ENCODE results near the gene ARVCF. TPM values are rescaled to one million over a fixed set of nuclear protein-coding genes. Genes with fewer than 3 reads are reported as not detected.

Gene ARVCF
- total and polyA plus RNA-seq, 9 of the 15 experiments (the other 6 are each of a cell fraction or from before 2014, with no cell fraction given), result 0.03 to 97.4 (median 15.6) TPM

DNA sequence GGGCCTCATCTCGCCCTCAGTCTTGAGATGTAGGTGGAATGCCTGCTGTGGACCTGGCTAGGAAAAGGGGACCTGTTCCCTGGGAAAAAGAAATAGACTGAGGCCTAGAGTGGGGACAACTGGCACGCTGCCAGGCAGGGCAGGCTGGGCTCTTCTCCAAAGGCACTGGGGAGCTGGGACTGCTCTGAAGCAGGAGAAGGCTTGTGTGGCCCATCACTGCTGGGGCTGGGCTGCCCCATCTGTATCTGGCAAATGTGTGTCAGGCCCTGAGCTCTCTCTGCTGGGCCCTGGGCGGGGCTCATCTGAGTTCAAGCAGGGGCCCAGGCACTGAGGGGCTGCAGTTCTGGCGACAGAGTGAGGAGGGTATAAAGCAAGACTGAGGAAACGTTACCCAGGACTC lies 32.9 kb downstream of the ARVCF start:
- FAIRE-seq (peak; percentile 49), ATAC-seq (no peak), DNase-seq (ENCODE audit: extremely low read depth in 1 of 4, low spot score in 3 of 4) (no peak)
- Histone ChIP-seq H3K36me3 (ENCODE audit: control insufficient read depth, insufficient read depth, low read length) (peaks cover 27% of the 10 kb centered on the region; the same call in 2 of the 3 replicates), H4K20me1 (replicated peaks; ENCODE audit: control insufficient read depth, insufficient read depth, low read length) (peaks cover 60% of the 10 kb centered on the region), H3K27me3 (ENCODE audit: control insufficient read depth in 2 of 2, insufficient read depth in 2 of 2, low read length in 2 of 2) (no peaks in the 10 kb centered on the region), H3K9me3 (replicated peaks; ENCODE audit: control insufficient read depth, insufficient read depth, low read depth, low read length) (no peaks in the 10 kb centered on the region), H3K4me2 (ENCODE audit: insufficient read depth, low read length) (no peak overlapping the region), H3K27ac (ENCODE audit: extremely low read depth, low read depth, low read length) (0 out of 3 replicates have a peak overlapping the region, but pooled peaks have one; percentile 2), H3K79me2 (ENCODE audit: control insufficient read depth, insufficient read depth, low read length) (no peaks in the 10 kb centered on the region), H3K9ac (ENCODE audit: insufficient read depth in 1 of 2, low read depth in 2 of 2, low read length in 2 of 2) (peak overlapping the region in 1 of 2 experiments; percentile 40; a peak in 3 of 4 replicates), H2AFZ (ENCODE audit: low read depth, low read length) (no peak overlapping the region), H3K9me1 (ENCODE audit: control insufficient read depth, insufficient read depth, low read length) (peaks cover 28% of the 10 kb centered on the region), H3K4me1 (replicated peaks in 1 of 2; ENCODE audit: control insufficient read depth in 2 of 2, insufficient read depth in 2 of 2, low read length in 2 of 2) (peaks cover 26 to 85% of the 10 kb centered on the region in 2 experiments), H3K4me3 (no peak overlapping the region)
- BruUV-seq (replicated peaks), result no TSS peak
- intact Hi-C loops (cut with micrococcal nuclease), result no loop called here
- 44% methylated on average over 5 of the region's 5 CpGs for WGBS (ENCODE audit: insufficient coverage, low coverage, missing lambda C conversion rate)
- in situ Hi-C loops (cut with MboI), result no loop called here
- CTCF ChIA-PET (ENCODE audit: low intra/inter-chr PET ratio), result no interaction called here
- POLR2A ChIA-PET, result interaction anchor here (0.6 to 5.7 kb wide), 9 partner anchors 10 to 262 kb away, joined by 3 to 56 read pairs (median 5); partner anchors contain the start of gene TBX1
- TF ChIP-seq PTBP1 (IDR thresholded peaks at IDR 0.05; ENCODE audit: low read depth, low read length) (0 out of 2 replicates have a peak, but pooled peaks have one; percentile 36), NFIX (CRISPR knock-in tag; IDR thresholded peaks at IDR 0.05; ENCODE audit: low read depth) (peak; percentile 90), TEAD1 (CRISPR knock-in tag; IDR thresholded peaks at IDR 0.05) (0 out of 4 replicates have a peak, but pooled peaks of 1 of the 2 experiments have one; percentile 9), POLR2G (IDR thresholded peaks at IDR 0.05; ENCODE audit: low read depth, low read length) (0 out of 2 replicates have a peak, but pooled peaks have one; percentile 5), NFIC (IDR thresholded peaks at IDR 0.05) (peak; percentile 98), ZBTB7A (IDR thresholded peaks at IDR 0.05; ENCODE audit: borderline replicate concordance, control insufficient read depth, low read depth, low read length) (peak; percentile 35; the same call in 1 of the 2 replicates), DDX20 (tag; IDR thresholded peaks at IDR 0.05; ENCODE audit: low read depth) (no peak), TCF7L2 (IDR thresholded peaks at IDR 0.05; ENCODE audit: low read depth, low read length) (no peak), HDAC2 (IDR thresholded peaks at IDR 0.05) (no peak), ZNF507 (tag; conservative IDR thresholded peaks at IDR 0.05) (no peak), CBX5 (IDR thresholded peaks at IDR 0.05; ENCODE audit: borderline replicate concordance, low read depth) (no peak), ZKSCAN1 (IDR thresholded peaks at IDR 0.05; ENCODE audit: low read depth, low read length) (0 out of 2 replicates have a peak, but pooled peaks have one; percentile 8)
- TF ChIP-seq, protein P1, sequence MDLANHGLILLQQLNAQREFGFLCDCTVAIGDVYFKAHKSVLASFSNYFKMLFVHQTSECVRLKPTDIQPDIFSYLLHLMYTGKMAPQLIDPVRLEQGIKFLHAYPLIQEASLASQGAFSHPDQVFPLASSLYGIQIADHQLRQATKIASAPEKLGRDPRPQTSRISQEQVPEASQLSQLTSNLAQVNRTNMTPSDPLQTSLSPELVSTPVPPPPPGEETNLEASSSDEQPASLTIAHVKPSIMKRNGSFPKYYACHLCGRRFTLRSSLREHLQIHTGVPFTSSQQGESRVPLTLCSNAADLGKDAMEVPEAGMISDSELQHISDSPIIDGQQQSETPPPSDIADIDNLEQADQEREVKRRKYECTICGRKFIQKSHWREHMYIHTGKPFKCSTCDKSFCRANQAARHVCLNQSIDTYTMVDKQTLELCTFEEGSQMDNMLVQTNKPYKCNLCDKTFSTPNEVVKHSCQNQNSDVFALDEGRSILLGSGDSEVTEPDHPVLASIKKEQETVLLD (IDR thresholded peaks at IDR 0.05), result no peak
- TF ChIP-seq, protein P2, sequence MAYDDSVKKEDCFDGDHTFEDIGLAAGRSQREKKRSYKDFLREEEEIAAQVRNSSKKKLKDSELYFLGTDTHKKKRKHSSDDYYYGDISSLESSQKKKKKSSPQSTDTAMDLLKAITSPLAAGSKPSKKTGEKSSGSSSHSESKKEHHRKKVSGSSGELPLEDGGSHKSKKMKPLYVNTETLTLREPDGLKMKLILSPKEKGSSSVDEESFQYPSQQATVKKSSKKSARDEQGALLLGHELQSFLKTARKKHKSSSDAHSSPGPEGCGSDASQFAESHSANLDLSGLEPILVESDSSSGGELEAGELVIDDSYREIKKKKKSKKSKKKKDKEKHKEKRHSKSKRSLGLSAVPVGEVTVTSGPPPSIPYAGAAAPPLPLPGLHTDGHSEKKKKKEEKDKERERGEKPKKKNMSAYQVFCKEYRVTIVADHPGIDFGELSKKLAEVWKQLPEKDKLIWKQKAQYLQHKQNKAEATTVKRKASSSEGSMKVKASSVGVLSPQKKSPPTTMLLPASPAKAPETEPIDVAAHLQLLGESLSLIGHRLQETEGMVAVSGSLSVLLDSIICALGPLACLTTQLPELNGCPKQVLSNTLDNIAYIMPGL (CRISPR knock-in tag; IDR thresholded peaks at IDR 0.05), result no peak
- TF ChIP-seq, protein P3, sequence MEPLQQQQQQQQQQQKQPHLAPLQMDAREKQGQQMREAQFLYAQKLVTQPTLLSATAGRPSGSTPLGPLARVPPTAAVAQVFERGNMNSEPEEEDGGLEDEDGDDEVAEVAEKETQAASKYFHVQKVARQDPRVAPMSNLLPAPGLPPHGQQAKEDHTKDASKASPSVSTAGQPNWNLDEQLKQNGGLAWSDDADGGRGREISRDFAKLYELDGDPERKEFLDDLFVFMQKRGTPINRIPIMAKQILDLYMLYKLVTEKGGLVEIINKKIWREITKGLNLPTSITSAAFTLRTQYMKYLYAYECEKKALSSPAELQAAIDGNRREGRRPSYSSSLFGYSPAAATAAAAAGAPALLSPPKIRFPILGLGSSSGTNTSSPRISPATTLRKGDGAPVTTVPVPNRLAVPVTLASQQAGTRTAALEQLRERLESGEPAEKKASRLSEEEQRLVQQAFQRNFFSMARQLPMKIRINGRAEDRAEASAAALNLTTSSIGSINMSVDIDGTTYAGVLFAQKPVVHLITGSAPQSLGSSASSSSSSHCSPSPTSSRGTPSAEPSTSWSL (CRISPR knock-in tag; IDR thresholded peaks at IDR 0.05; ENCODE audit: borderline replicate concordance), result 0 out of 2 replicates have a peak, but pooled peaks have one; percentile 37
- TF ChIP-seq, protein P4, sequence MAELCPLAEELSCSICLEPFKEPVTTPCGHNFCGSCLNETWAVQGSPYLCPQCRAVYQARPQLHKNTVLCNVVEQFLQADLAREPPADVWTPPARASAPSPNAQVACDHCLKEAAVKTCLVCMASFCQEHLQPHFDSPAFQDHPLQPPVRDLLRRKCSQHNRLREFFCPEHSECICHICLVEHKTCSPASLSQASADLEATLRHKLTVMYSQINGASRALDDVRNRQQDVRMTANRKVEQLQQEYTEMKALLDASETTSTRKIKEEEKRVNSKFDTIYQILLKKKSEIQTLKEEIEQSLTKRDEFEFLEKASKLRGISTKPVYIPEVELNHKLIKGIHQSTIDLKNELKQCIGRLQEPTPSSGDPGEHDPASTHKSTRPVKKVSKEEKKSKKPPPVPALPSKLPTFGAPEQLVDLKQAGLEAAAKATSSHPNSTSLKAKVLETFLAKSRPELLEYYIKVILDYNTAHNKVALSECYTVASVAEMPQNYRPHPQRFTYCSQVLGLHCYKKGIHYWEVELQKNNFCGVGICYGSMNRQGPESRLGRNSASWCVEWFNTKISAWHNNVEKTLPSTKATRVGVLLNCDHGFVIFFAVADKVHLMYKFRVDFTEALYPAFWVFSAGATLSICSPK (IDR thresholded peaks at IDR 0.05; ENCODE audit: borderline replicate concordance), result no peak

Measured in K562 (cell line).